K562 (cell line): ENCODE measurements around the gene C1orf74. TPM values are rescaled to one million over a fixed set of nuclear protein-coding genes. Genes with fewer than 3 reads are reported as not detected.

Source experiments
- ATAC-seq: fragments of 200-7000 bp; cut with Tn5 transposase; 3 replicates; pipeline ENCODE4 v1.9.1; 2020; ENCODE audit warnings: moderate library complexity
- BruUV-seq: library from RNA; stranded (reverse); fragments of 400-500 nt; replicated peaks from 2 replicates; lab custom pipeline; 2021; lab: Mats Ljungman, UMichigan
- CTCF ChIA-PET: fragments of 300-600 bp; formaldehyde crosslinking; extraction: SDS; loops from one replicate; lab custom pipeline; 2021; ENCODE audit warnings: low intra/inter-chr PET ratio; lab: Yijun Ruan, JAX
- POLR2A ChIA-PET: fragments of 300-600, 350-650 bp; sonication (Branson Sonifier 250); formaldehyde crosslinking; extraction: SDS; loops from one replicate; lab custom pipeline; 2021; ENCODE audit warnings: antibody characterized with exemption, inconsistent platforms; lab: Yijun Ruan, JAX
- DNase-seq, 4 experiments: peaks; one replicate each; pipeline versions ENCODE4 v3.0.0 to v3.0.0-alpha.2; 2011 to 2018; ENCODE audit warnings: low spot score in 3 of 4, mixed read lengths in 3 of 4; ENCODE audit errors: extremely low read depth in 1 of 4
- FAIRE-seq: peaks from 2 replicates; lab custom pipeline; 2011; peaks lifted over from hg19 to GRCh38; lab: Jason Lieb, UNC
- H2AFZ ChIP-seq: 2 replicates; pipeline ENCODE4 v1.6.0; 2011; ENCODE audit warnings: low read depth, low read length, control low read depth, inconsistent platforms
- H3K27ac ChIP-seq: fragments of 200-600 bp; 3 replicates; pipeline ENCODE4 v1.8.0; 2011; ENCODE audit warnings: low read depth, mild to moderate bottlenecking, control low read depth, inconsistent platforms, low read length, moderate library complexity, mixed read lengths; ENCODE audit errors: extremely low read depth
- H3K27me3 ChIP-seq, 2 experiments: fragments of 300-600 bp in 1 of 2; 2 replicates in 1 of 2; 3 replicates in 1 of 2; pipeline versions ENCODE4 v1.6.0 to v1.8.0; 2011; ENCODE audit warnings: inconsistent platforms in 2 of 2, low read length in 2 of 2, mild to moderate bottlenecking in 1 of 2, mixed read lengths in 1 of 2, moderate library complexity in 1 of 2; ENCODE audit not compliant: control insufficient read depth in 2 of 2, insufficient read depth in 2 of 2
- H3K36me3 ChIP-seq: fragments of 300-600 bp; 3 replicates; pipeline ENCODE4 v1.8.0; 2011; ENCODE audit warnings: mild to moderate bottlenecking, low read length, inconsistent platforms; ENCODE audit not compliant: control insufficient read depth, insufficient read depth
- H3K4me1 ChIP-seq, 2 experiments: fragments of 200-600 bp in 1 of 2; replicated peaks in 1 of 2; 2 replicates in 1 of 2; 3 replicates in 1 of 2; pipeline versions ENCODE4 v1.5.1 to v1.8.0; 2011; ENCODE audit warnings: inconsistent platforms in 2 of 2, low read length in 2 of 2, mild to moderate bottlenecking in 1 of 2, mixed read lengths in 1 of 2, moderate library complexity in 1 of 2; ENCODE audit not compliant: control insufficient read depth in 2 of 2, insufficient read depth in 2 of 2
- H3K4me2 ChIP-seq: 2 replicates; pipeline ENCODE4 v1.6.1; 2011; ENCODE audit warnings: low read length, control low read depth, inconsistent platforms, mixed read lengths; ENCODE audit not compliant: insufficient read depth
- H3K4me3 ChIP-seq: fragments of 200-600 bp; sonication (generic), shearing (Covaris generic); 2 replicates; pipeline ENCODE4 v1.5.1; 2016; ENCODE audit warnings: control low read depth, inconsistent platforms
- H3K79me2 ChIP-seq: fragments of 200-600 bp; 3 replicates; pipeline ENCODE4 v1.8.0; 2011; ENCODE audit warnings: low read length, inconsistent platforms; ENCODE audit not compliant: control insufficient read depth, insufficient read depth
- H3K9ac ChIP-seq, 2 experiments: 2 replicates each; pipeline versions ENCODE4 v1.6.0 to v1.6.1; 2011; ENCODE audit warnings: low read depth in 2 of 2, low read length in 2 of 2, control low read depth in 1 of 2, inconsistent platforms in 1 of 2, mild to moderate bottlenecking in 1 of 2, mixed read lengths in 1 of 2; ENCODE audit not compliant: insufficient read depth in 1 of 2
- H3K9me1 ChIP-seq: one replicate; pipeline ENCODE4 v1.6.0; 2011; ENCODE audit warnings: inconsistent platforms, mild to moderate bottlenecking, low read length, moderate library complexity; ENCODE audit not compliant: control insufficient read depth, insufficient read depth
- H3K9me3 ChIP-seq: replicated peaks from 2 replicates; pipeline ENCODE4 v1.5.1; 2011; ENCODE audit warnings: low read depth, low read length, inconsistent platforms; ENCODE audit not compliant: control insufficient read depth, insufficient read depth
- H4K20me1 ChIP-seq: replicated peaks from 2 replicates; pipeline ENCODE4 v1.6.1; 2011; ENCODE audit warnings: low read length, inconsistent platforms, mixed read lengths; ENCODE audit not compliant: control insufficient read depth, insufficient read depth
- ELF1 ChIP-seq: fragments of 200-800 bp; sonication (Bioruptor generic); IDR thresholded peaks from 2 replicates; pipeline ENCODE4 v1.6.1; 2016; ENCODE audit warnings: missing genetic modification characterization, missing compliant biosample characterization
- FIP1L1 ChIP-seq: fragments of 200-400 bp; formaldehyde crosslinking; IDR thresholded peaks from 2 replicates; pipeline ENCODE4 v1.6.1; 2018; ENCODE audit warnings: mild to moderate bottlenecking, low read depth, low read length; ENCODE audit not compliant: poor library complexity, severe bottlenecking
- NFATC3 ChIP-seq: fragments of 450-650 bp; IDR thresholded peaks from 2 replicates; pipeline ENCODE4 v1.6.1; 2017; ENCODE audit warnings: mild to moderate bottlenecking
- RNF219 ChIP-seq: fragments of 250-450 bp; sonication (Bioruptor Pico); IDR thresholded peaks from 2 replicates; pipeline ENCODE4 v1.5.0; 2022; ENCODE audit warnings: mild to moderate bottlenecking
- SNAPC5 ChIP-seq: fragments of 250-450 bp; sonication (Bioruptor Pico); IDR thresholded peaks from 2 replicates; pipeline ENCODE4 v1.8.0; 2021; ENCODE audit warnings: moderate library complexity, mild to moderate bottlenecking, inconsistent platforms
- WHSC1 ChIP-seq: IDR thresholded peaks from one replicate; pipeline ENCODE4 v1.6.1; 2012; ENCODE audit warnings: low read length, control low read depth, inconsistent platforms
- ZNF133 ChIP-seq: fragments of 250-450 bp; sonication (Bioruptor Pico); IDR thresholded peaks from 2 replicates; pipeline ENCODE4 v1.4.0; 2020; ENCODE audit warnings: mild to moderate bottlenecking
- ZNF3 ChIP-seq: fragments of 250-450 bp; sonication (Bioruptor Pico); IDR thresholded peaks from 2 replicates; pipeline ENCODE4 v1.5.0; 2021; ENCODE audit warnings: mild to moderate bottlenecking, moderate library complexity
- ZNF592 ChIP-seq: fragments of 450-650 bp; IDR thresholded peaks from 2 replicates; pipeline ENCODE4 v1.6.1; 2017; ENCODE audit warnings: antibody characterized with exemption, mild to moderate bottlenecking
- ZNF75A ChIP-seq: fragments of 450-650 bp; formaldehyde crosslinking; IDR thresholded peaks from 2 replicates; pipeline ENCODE4 v1.4.0; 2020; ENCODE audit warnings: mild to moderate bottlenecking
- WGBS: fragments of 100-300 bp; shearing (Covaris generic); methylation state at CpG from one replicate; pipeline ENCODE4 v1.1.6; 2016; ENCODE audit warnings: low coverage, mixed read lengths; ENCODE audit not compliant: insufficient coverage; ENCODE audit errors: missing lambda C conversion rate; 5-methylcytosine and 5-hydroxymethylcytosine counted together
- in situ Hi-C: fragments of 300-500 bp; cut with MboI; formaldehyde crosslinking; loops from 4 replicates; pipeline ENCODE4 v1.15.0; 2018; ENCODE audit warnings: inconsistent platforms, mixed read lengths
- intact Hi-C: fragments of 100-400 bp; cut with micrococcal nuclease; formaldehyde crosslinking; loops from 2 replicates; pipeline ENCODE4 v1.14.2; 2022
- polyA plus RNA-seq, 8 experiments: library from polyadenylated mRNA; depleted of rRNA in 4 of 8; stranded (reverse) in 5 of 8; unstranded in 3 of 8; fragments of >200 nt; fragmentation: Nextera tagmentation in 2 of 8; fragmentation: Illumina TruSeq in 1 of 8; extraction: Ambion mirVana in 2 of 8; extraction: Trizol in 1 of 8; gene quantifications; 2 replicates each; pipeline versions ENCODE4 v1.2.1 to v1.2.3, GENCODE V29; 2011 to 2014; ENCODE audit warnings: inconsistent platforms in 1 of 8, missing spikeins in 1 of 8
- total RNA-seq, 7 experiments: library from RNA; depleted of rRNA in 6 of 7; stranded (reverse); fragments of >200 nt in 6 of 7; fragmentation: Illumina TruSeq in 2 of 7; extraction: Trizol in 2 of 7; gene quantifications; 2 replicates each; pipeline versions ENCODE4 v1.2.1 to v1.2.3, GENCODE V29; 2011 to 2021; ENCODE audit warnings: low replicate concordance in 1 of 7

C1orf74 gene
- total and polyA plus RNA-seq, 9 of the 15 experiments (the other 6 are each of a cell fraction or from before 2014, with no cell fraction given), result 4.0 to 7.6 (median 5.7) TPM

GRCh38 chr1:209775678-209776077 lies 8.7 kb downstream of the C1orf74 start (continued):
- no peak for TF ChIP-seq SNAPC5 (CRISPR knock-in tag)
- no peak for TF ChIP-seq ZNF592

GRCh38 chr1:209774592-209774991 lies 9.8 kb downstream of the C1orf74 start:
- intact Hi-C loops (no loop called here), in situ Hi-C loops (no loop called here)
- Histone ChIP-seq H4K20me1 (no peaks in the 10 kb centered on the region), H3K27me3 (peaks cover 0 to 12% of the 10 kb centered on the region in 2 experiments; a peak in 2 of 5 replicates), H3K4me2 (no peak overlapping the region), H3K36me3 (no peaks in the 10 kb centered on the region; the same call in 2 of the 3 replicates), H3K4me3 (no peak overlapping the region), H2AFZ (no peak overlapping the region), H3K9me1 (no peaks in the 10 kb centered on the region), H3K9me3 (no peaks in the 10 kb centered on the region; the same call in 1 of the 2 replicates), H3K79me2 (no peaks in the 10 kb centered on the region), H3K4me1 (no peaks in the 10 kb centered on the region; a peak in 2 of 5 replicates), H3K27ac (no peak overlapping the region), H3K9ac (no peak overlapping the region)
- ATAC-seq (no peak), FAIRE-seq (no peak), DNase-seq (no peak)
- POLR2A ChIA-PET, result interaction anchor here (0.5 to 2.6 kb wide), 8 partner anchors 8 to 151 kb away, joined by 3 to 15 read pairs (median 4); partner anchors contain the start of gene C1orf74
- WGBS, result 10% methylated on average over 1 of the region's 1 CpG
- CTCF ChIA-PET, result no interaction called here
- BruUV-seq, result no TSS peak
- TF ChIP-seq WHSC1, result no peak
- TF ChIP-seq ELF1 (tag), result no peak
- TF ChIP-seq ZNF75A (CRISPR knock-in tag), result no peak
- no peak for TF ChIP-seq ZNF3 (CRISPR knock-in tag)
- TF ChIP-seq RNF219 (CRISPR knock-in tag), result no peak
- no peak for TF ChIP-seq ZNF133 (CRISPR knock-in tag)
- no peak for TF ChIP-seq FIP1L1
- TF ChIP-seq NFATC3, result no peak
